ENCODE measurements around the gene SDF4.

DNA sequence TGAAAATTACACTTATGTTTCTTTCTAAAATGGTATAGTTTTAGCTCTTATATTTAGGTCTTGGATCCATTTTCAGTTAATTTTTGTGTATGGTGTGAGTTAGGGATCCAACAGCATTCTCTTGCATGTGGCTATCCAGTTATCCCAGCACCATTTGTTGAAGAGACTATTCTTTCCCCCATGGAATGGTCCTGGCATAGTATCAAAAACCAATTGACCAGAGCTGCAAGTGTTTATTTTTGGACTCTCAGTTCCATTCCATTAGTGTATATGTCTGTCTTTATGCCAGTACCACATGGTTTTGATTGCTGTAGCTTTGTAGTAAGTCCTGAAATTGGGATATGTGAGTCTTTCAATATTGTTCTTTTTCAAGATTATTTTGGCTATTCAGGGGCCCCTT is 43.9 kb downstream of the SDF4 start:
- TF ChIP-seq, protein P1, sequence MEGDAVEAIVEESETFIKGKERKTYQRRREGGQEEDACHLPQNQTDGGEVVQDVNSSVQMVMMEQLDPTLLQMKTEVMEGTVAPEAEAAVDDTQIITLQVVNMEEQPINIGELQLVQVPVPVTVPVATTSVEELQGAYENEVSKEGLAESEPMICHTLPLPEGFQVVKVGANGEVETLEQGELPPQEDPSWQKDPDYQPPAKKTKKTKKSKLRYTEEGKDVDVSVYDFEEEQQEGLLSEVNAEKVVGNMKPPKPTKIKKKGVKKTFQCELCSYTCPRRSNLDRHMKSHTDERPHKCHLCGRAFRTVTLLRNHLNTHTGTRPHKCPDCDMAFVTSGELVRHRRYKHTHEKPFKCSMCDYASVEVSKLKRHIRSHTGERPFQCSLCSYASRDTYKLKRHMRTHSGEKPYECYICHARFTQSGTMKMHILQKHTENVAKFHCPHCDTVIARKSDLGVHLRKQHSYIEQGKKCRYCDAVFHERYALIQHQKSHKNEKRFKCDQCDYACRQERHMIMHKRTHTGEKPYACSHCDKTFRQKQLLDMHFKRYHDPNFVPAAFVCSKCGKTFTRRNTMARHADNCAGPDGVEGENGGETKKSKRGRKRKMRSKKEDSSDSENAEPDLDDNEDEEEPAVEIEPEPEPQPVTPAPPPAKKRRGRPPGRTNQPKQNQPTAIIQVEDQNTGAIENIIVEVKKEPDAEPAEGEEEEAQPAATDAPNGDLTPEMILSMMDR (IDR thresholded peaks at IDR 0.05): no peak
- no peak for TF ChIP-seq POLR2A (IDR thresholded peaks at IDR 0.05)
- no peak for TF ChIP-seq POLR2AphosphoS5 (IDR thresholded peaks at IDR 0.05)

Data from stomach (tissue), 4 donors.